Activated naive CD4-positive, alpha-beta T cell treated with Interleukin-2 at 50 U/mL for 16 hours (primary cell): ENCODE data around the gene ABCB8.
A peak's percentile ranks its signal among the peaks of the same experiment; 100 is the strongest.

ENCODE experiments used
- DNase-seq: peaks from one replicate; pipeline ENCODE4 v3.0.0-alpha.2; 2020

The ABCB8 gene

GRCh38 chr7:151076863-151077704 is 48.8 kb downstream of the ABCB8 start:
- peak; percentile 18 for DNase-seq

GRCh38 chr7:151077705-151078232 is 49.5 kb downstream of the ABCB8 start:
- DNase-seq, result no peak

GRCh38 chr7:151078233-151079040 is 50.2 kb downstream of the ABCB8 start:
- no peak for DNase-seq

- DNase-seq, result no peak
Observed at GRCh38 chr7:151079199-151079910, 51.1 kb downstream of the ABCB8 start.

- no peak for DNase-seq
Observed at GRCh38 chr7:151080067-151080521, 51.8 kb downstream of the ABCB8 start.

- DNase-seq, result peak; percentile 91
Observed at GRCh38 chr7:151080522-151081169, 52.4 kb downstream of the ABCB8 start, which contains the start of gene FASTK. FASTK (minus strand) TSS chr7:151080809; CDS start chr7:151080766, 43 bp downstream.

- no peak for DNase-seq
Observed at GRCh38 chr7:151081170-151082101, 53.2 kb downstream of the ABCB8 start.

GRCh38 chr7:151082141-151083070 is 54.2 kb downstream of the ABCB8 start:
- DNase-seq, result no peak

- peak; percentile 85 for DNase-seq
Observed at GRCh38 chr7:151083071-151083823, 55.0 kb downstream of the ABCB8 start, which contains the start of gene TMUB1. TMUB1 (minus strand) TSS chr7:151083493; CDS start chr7:151082563, 930 bp downstream.

- DNase-seq, result no peak
Observed at GRCh38 chr7:151083824-151084160, 55.5 kb downstream of the ABCB8 start.

GRCh38 chr7:151085329-151085690 is 57.1 kb downstream of the ABCB8 start:
- DNase-seq, result no peak

GRCh38 chr7:151085691-151086620 is 57.7 kb downstream of the ABCB8 start, which contains the start of gene AGAP3:
AGAP3 (plus strand) TSS chr7:151086475; CDS start chr7:151086742, 267 bp downstream.
- peak; percentile 67 for DNase-seq

GRCh38 chr7:151086802-151087244 is 58.6 kb downstream of the ABCB8 start:
- peak; percentile 38 for DNase-seq

GRCh38 chr7:151087245-151088018 is 59.2 kb downstream of the ABCB8 start:
- peak; percentile 23 for DNase-seq

GRCh38 chr7:151088019-151088855 is 60.0 kb downstream of the ABCB8 start:
- DNase-seq, result no peak
